GM12801 (cell line): ENCODE data around the gene RNF213.

ENCODE experiments used
- TF ChIP-seq, protein P1 (sequence below): IDR thresholded peaks from one replicate; pipeline ENCODE4 v1.5.1; 2011; ENCODE audit warnings: control low read depth; ENCODE audit not compliant: insufficient read length; ENCODE audit errors: extremely low read depth

Gene RNF213

DNA sequence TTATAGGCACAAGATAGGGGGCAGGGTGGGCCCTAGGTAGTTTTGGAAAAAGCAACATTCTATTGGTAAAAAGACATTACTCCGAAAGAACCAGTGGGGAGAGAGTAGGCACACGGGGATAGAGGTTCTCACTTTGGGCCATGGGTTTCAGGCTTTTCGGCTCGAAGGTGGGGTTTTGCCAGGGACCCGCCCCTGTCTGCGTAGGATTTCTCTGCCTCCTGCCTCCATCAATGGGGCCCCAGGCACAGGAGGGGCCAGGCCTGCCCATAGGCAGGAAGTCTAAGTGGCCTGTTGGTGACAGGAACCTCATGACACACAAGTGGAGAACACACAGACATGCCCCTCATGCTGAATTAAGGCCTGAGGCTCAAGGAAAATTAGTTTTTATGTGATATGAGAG, 57.5 kb downstream of the RNF213 start:
- TF ChIP-seq, protein P1, sequence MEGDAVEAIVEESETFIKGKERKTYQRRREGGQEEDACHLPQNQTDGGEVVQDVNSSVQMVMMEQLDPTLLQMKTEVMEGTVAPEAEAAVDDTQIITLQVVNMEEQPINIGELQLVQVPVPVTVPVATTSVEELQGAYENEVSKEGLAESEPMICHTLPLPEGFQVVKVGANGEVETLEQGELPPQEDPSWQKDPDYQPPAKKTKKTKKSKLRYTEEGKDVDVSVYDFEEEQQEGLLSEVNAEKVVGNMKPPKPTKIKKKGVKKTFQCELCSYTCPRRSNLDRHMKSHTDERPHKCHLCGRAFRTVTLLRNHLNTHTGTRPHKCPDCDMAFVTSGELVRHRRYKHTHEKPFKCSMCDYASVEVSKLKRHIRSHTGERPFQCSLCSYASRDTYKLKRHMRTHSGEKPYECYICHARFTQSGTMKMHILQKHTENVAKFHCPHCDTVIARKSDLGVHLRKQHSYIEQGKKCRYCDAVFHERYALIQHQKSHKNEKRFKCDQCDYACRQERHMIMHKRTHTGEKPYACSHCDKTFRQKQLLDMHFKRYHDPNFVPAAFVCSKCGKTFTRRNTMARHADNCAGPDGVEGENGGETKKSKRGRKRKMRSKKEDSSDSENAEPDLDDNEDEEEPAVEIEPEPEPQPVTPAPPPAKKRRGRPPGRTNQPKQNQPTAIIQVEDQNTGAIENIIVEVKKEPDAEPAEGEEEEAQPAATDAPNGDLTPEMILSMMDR: no peak

DNA sequence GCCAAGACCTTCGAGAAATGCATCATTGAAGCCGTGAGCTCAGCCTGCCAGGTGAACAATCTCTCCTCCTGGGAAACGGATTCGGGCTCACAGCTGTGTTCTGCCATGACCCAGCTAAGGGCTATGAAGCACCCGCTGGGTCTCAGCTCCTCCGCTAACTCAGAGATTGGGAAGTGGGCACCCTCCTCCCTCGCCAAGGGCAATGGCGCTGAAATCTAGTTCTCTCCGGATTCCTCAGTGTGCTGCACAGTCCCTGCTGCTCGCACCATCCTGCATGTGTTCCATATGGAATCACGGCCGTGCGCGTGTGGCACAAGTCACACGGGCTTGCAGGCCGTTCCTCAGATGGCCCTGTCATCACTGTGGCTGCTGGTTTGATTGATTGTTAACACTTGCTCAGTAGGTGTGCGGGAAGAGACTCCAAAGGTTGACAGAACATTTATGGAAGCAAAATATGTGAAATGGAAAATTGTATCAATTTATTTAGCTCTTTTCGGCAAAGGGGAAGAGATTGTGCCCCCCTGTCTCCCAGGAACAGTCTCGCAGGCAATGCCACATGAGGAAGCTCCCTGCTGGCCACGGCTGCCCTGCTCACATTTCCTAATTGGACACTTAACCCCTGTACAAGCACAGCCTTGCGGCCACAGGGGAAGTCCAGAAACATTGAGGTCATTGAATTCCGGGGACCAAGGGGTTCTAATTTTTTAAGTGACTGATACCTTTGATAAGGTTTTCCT, 58.8 kb downstream of the RNF213 start:
- TF ChIP-seq, protein P1: no peak

DNA sequence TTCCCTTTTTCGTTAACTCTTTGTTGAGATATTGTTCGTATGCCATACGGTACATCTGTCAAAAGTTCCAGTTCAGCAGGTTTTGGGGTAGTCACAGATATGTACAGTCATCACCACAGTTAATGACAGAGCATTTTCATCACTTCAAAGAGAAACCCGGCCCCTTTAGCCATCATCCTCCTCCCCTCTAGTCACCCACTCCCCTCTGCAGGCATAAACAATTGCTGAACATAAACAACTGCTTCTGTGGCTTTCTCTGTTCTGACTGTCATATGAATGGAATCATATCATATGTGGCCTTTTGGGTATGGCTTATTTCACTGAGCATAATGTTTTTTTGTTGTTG, 59.3 kb downstream of the RNF213 start:
- TF ChIP-seq, protein P1: no peak

DNA sequence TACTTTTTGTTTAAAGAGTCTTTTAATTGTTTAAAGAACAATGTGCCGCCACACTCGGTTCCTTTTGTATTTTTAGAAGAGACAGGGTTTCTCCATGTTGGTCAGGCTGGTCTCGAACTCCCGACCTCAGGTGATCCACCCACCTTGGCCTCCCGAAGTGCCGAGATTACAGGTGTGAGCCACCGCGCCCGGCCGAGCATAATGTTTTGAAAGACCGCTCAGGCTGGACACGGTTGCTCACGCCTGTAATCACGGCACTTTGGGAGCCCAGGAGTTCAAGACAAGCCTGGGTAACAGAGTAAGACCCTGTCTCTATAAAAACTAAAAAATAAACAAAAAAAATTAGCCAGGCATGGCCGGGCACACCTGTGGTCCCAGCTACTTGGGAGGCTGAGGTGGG, 59.8 kb downstream of the RNF213 start:
- TF ChIP-seq, protein P1: no peak

DNA sequence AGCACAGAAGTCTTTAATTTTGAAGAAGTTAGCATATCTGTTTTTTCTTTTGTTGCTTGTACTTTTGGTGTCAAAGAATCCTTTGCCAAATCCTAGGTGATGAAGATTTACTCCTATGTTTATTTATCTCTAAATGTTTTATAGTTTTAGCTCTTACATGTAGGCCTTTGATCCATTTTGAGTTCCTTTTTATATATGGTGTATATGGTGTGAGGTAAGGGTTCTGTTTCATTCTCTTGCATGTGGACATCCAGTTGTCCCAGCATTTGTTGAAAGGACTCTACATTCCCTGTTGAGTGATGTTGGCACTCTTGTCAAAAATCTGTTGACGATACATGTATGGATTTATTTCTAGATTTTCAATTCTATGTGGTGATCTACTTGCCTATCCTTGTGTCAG, 62.2 kb downstream of the RNF213 start:
- TF ChIP-seq, protein P1: no peak

DNA sequence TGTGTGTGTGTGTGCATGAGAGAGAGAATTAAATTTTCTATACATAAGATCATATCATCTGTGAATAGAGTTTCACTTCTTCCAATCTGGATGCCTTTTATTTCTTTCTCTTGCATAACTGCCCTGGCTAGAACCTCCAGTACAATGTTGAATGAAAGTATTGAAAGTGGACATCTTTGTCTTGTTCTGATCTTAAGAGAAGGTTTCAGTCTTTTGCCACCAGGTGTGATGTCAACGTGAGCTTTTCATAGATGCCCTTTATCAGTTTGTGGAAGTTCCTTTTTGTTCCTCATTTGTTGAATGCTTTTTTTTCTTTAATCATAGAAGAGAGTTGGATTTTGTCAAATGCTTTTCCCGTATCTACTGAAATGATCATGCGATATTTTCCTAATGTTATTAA, 63.3 kb downstream of the RNF213 start:
- TF ChIP-seq, protein P1: no peak

DNA sequence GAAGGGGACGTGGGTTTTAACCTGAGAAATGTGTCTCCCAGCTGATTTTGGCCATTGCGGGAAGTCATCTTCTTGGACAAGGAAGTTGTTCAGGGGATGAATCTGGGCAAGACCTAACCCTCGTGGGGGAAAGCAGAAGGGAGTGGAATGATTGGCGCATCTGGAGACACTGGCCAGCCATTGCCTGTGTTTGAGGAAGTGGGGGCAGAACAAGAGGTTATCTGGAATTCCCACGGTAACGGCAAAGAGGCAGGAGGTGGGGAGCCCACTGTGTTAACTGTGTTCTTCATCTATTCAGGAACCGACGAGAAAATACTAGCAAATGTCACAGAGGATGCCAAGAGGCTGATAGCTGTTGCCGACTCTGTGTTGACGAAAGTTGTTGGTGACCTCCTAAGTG, 66.9 kb downstream of the RNF213 start:
- TF ChIP-seq, protein P1: no peak
